Adrenal gland (tissue), 12 donors: ENCODE results near the gene IGSF5. TPM values are rescaled to one million over a fixed set of nuclear protein-coding genes. Genes with fewer than 3 reads are reported as not detected.
A peak's percentile ranks its signal among the peaks of the same experiment; 100 is the strongest.

ENCODE experiments used
- DNase-seq, 7 donors: peaks; one replicate each; pipeline ENCODE4 v3.0.0-alpha.2; 2019 to 2020
- H3K27ac ChIP-seq, 5 donors: fragments of 200-600 bp; sonication (generic) in 4 of 5; 1 replicate in 3 of 5; 2 replicates in 2 of 5; pipeline versions ENCODE4 v1.5.1 to v1.8.0; 2016 to 2020; ENCODE audit warnings: mild to moderate bottlenecking in 1 of 5
- H3K27me3 ChIP-seq: fragments of 200-600 bp; 2 replicates; pipeline ENCODE4 v1.8.0; 2021
- H3K36me3 ChIP-seq, 2 donors: fragments of 200-600 bp; replicated peaks in 1 of 2; 1 replicate in 1 of 2; 2 replicates in 1 of 2; pipeline versions ENCODE4 v1.5.1 to v1.8.0; 2018 to 2022
- H3K4me1 ChIP-seq, 2 donors: fragments of 200-600 bp; replicated peaks in 1 of 2; 1 replicate in 1 of 2; 2 replicates in 1 of 2; pipeline versions ENCODE4 v1.5.1 to v1.8.0; 2018 to 2021
- H3K4me3 ChIP-seq, 4 donors: fragments of 200-600 bp; sonication (generic) in 3 of 4; one replicate each; pipeline ENCODE4 v1.5.1; 2016 to 2018
- H3K9me3 ChIP-seq, 3 donors: fragments of 200-600 bp; sonication (generic) in 1 of 3; replicated peaks in 1 of 3; 1 replicate in 2 of 3; 2 replicates in 1 of 3; pipeline versions ENCODE4 v1.5.1 to v1.8.0; 2016 to 2021
- POLR2A ChIP-seq, 2 donors: fragments of 450-650 bp; IDR thresholded peaks; one replicate each; pipeline ENCODE4 v1.6.1; 2017; ENCODE audit warnings: antibody characterized with exemption in 2 of 2, mild to moderate bottlenecking in 2 of 2, moderate library complexity in 1 of 2
- WGBS, 4 donors: extraction: QIAGEN DNeasy Blood & Tissue Kit in 2 of 4; methylation state at CpG; one replicate each; pipeline versions ENCODE4 v1.1.5 to v1.1.7; 2013 to 2017; 5-methylcytosine and 5-hydroxymethylcytosine counted together
- intact Hi-C, 2 donors: fragments of 100-400 bp; cut with DNase I; formaldehyde crosslinking; loops; one replicate each; pipeline versions ENCODE4 v1.14.1 to v1.15.0; 2022 to 2023
- polyA plus RNA-seq, 3 donors: library from polyadenylated mRNA; stranded (reverse); fragments of 200-250 nt in 2 of 3; fragments of 350-450 nt in 1 of 3; fragmentation: Illumina TruSeq in 1 of 3; extraction: RNeasy Lipid Tissue Mini Kit (QIAGEN cat#74804) in 1 of 3; gene quantifications; one replicate each; pipeline ENCODE4 v1.2.3, GENCODE V29; 2013 to 2014
- total RNA-seq, 9 donors: library from RNA; depleted of rRNA in 4 of 9; stranded (reverse); fragments of >200 nt in 4 of 9; fragments of 120-200 nt in 1 of 9; fragmentation: NEBNext Ultra II Directional in 1 of 9; extraction: Animal tissue kit (Norgen Biotek cat#: 25700) in 1 of 9; gene quantifications; one replicate each; pipeline versions ENCODE4 v1.1.0 to v1.2.4, GENCODE V29; 2013 to 2023
- TF ChIP-seq, protein P1 (sequence below), 6 experiments: fragments of 450-650 bp in 4 of 6; fragments of 200-600 bp in 2 of 6; sonication (generic) in 1 of 6; IDR thresholded peaks; 1 replicate in 5 of 6; 2 replicates in 1 of 6; pipeline versions ENCODE4 v1.5.1 to v1.8.0; 2016 to 2021; ENCODE audit warnings: antibody characterized with exemption in 6 of 6, mild to moderate bottlenecking in 2 of 6, moderate library complexity in 1 of 6
- donor health status: healthy with polysubstance abuse.
- donor health status: Bipolar disorder and iron deficiency.
- donor health status: DM: yes; HTN: yes; CAD: no.
- donor health status: DM: no; HTN: no; CAD: no.
- donor health status: DM: no; HTN: no; CAD: no.
- donor health status: DM: yes; HTN: yes; CAD: no.

Gene IGSF5
- total and polyA plus RNA-seq, 12 donors: 0.12 to 2.7 (median 0.69) TPM; not detected in 1

DNA sequence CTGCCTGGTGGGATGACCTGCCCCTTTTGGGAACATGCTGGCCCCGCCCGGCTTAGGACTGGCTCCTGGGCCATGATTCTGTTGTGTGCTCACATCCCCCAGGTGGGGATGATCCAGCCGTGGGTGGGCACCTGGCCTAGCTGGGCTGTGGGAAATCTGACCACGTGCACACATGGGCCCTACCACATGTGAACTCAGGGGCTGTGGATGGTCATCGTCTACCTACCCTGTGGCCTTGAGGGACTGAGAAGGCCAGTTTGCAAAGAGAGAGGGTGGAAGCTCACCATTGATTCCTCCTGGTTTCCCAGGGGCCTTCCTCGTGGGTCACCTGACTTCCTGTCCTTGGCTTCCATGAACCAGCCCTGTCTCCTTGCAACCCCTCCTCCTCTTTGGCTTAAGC lies 102.9 kb downstream of the IGSF5 start:
- H3K27ac ChIP-seq: no peak overlapping the region
- H3K4me3 ChIP-seq: no peak overlapping the region
- H3K36me3 ChIP-seq: no peaks in the 10 kb centered on the region
- 83 to 92% (median 86%) methylated on average over 3 to 6 of the region's 6 CpGs for WGBS, 4 donors
- H3K4me1 ChIP-seq: peaks cover 0 to 3% of the 10 kb centered on the region in 2 donors
- H3K9me3 ChIP-seq: no peaks in the 10 kb centered on the region
- intact Hi-C loops: no loop called here
- TF ChIP-seq, protein P1, sequence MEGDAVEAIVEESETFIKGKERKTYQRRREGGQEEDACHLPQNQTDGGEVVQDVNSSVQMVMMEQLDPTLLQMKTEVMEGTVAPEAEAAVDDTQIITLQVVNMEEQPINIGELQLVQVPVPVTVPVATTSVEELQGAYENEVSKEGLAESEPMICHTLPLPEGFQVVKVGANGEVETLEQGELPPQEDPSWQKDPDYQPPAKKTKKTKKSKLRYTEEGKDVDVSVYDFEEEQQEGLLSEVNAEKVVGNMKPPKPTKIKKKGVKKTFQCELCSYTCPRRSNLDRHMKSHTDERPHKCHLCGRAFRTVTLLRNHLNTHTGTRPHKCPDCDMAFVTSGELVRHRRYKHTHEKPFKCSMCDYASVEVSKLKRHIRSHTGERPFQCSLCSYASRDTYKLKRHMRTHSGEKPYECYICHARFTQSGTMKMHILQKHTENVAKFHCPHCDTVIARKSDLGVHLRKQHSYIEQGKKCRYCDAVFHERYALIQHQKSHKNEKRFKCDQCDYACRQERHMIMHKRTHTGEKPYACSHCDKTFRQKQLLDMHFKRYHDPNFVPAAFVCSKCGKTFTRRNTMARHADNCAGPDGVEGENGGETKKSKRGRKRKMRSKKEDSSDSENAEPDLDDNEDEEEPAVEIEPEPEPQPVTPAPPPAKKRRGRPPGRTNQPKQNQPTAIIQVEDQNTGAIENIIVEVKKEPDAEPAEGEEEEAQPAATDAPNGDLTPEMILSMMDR (IDR thresholded peaks at IDR 0.05): no peak
- no peak for TF ChIP-seq POLR2A (IDR thresholded peaks at IDR 0.05)
- no peaks in the 10 kb centered on the region for H3K27me3 ChIP-seq
- no peak for DNase-seq

DNA sequence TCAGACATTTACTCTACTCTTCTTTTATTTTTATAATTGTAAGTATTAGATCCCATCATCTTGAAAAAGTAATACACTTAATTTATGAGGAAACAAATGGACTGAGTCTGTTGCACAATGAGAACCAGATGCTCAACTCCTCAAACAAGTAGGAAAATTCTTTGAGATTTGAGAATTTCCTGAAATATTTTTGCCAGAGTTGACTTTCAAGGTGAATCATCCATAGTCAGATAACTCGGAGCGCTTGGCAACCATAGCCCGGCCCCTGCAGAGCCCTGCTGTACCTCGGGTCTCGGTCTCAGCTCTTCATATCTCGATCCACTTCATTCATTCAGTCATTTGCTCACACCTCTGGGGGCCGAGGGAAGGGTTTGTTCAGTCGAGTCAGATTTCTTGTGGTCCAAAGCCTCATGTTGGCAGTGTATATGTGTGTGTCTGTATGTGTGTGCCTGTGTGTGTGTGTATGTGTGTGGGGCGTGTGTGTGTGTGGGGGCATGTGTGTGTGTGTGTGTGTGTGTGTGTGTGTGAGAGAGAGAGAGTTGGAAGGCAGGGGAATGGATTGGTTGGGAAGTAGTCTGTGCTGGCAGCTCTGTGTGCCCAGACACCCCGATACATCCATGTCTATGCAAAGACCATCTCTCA lies 104.2 kb downstream of the IGSF5 start:
- no peak overlapping the region for H3K4me3 ChIP-seq
- H3K4me1 ChIP-seq: peaks cover 0 to 3% of the 10 kb centered on the region in 2 donors
- TF ChIP-seq, protein P1 (IDR thresholded peaks at IDR 0.05): no peak
- TF ChIP-seq POLR2A (IDR thresholded peaks at IDR 0.05): no peak
- WGBS, 4 donors: 43 to 59% (median 54%) methylated on average over 10 of the region's 10 CpGs
- intact Hi-C loops: no loop called here
- H3K9me3 ChIP-seq: no peaks in the 10 kb centered on the region
- H3K27ac ChIP-seq: no peak overlapping the region
- peak in 1 of 7 donors; percentile 34 for DNase-seq
- H3K27me3 ChIP-seq: no peaks in the 10 kb centered on the region
- no peaks in the 10 kb centered on the region for H3K36me3 ChIP-seq

DNA sequence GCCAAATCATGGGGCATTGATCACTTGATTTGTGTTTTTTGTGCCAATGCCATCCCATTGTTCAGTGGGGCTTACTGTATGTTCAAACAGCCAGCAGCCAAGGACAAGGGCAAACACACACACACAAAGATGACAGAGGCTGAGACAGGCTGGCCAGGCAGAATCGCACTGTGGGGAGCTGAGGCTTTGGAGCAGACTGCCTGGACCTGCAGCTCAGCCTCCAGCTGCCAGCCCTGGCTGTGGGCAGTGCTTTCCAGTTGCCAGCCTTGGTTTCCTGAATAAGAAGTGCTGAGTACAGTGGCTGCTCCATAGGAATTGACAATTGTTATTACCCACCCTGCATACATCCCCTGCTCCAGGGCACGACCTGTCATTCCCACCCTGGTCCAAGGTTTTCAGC lies 105.3 kb downstream of the IGSF5 start:
- no peaks in the 10 kb centered on the region for H3K36me3 ChIP-seq
- TF ChIP-seq, protein P1 (IDR thresholded peaks at IDR 0.05): no peak
- TF ChIP-seq POLR2A (IDR thresholded peaks at IDR 0.05): no peak
- H3K9me3 ChIP-seq: no peaks in the 10 kb centered on the region
- H3K27me3 ChIP-seq: no peaks in the 10 kb centered on the region
- H3K27ac ChIP-seq: peak overlapping the region in 1 of 5 donors; percentile 10
- peak in 3 of 7 donors; percentile 19 to 38 (median 32) for DNase-seq
- no peak overlapping the region for H3K4me3 ChIP-seq
- intact Hi-C loops: no loop called here
- H3K4me1 ChIP-seq: peaks cover 0 to 3% of the 10 kb centered on the region in 2 donors
- 55 to 80% (median 61%) methylated on average over 1 to 2 of the region's 2 CpGs; no CpG with 5 or more reads in 1 of the 4 donors for WGBS, 4 donors

DNA sequence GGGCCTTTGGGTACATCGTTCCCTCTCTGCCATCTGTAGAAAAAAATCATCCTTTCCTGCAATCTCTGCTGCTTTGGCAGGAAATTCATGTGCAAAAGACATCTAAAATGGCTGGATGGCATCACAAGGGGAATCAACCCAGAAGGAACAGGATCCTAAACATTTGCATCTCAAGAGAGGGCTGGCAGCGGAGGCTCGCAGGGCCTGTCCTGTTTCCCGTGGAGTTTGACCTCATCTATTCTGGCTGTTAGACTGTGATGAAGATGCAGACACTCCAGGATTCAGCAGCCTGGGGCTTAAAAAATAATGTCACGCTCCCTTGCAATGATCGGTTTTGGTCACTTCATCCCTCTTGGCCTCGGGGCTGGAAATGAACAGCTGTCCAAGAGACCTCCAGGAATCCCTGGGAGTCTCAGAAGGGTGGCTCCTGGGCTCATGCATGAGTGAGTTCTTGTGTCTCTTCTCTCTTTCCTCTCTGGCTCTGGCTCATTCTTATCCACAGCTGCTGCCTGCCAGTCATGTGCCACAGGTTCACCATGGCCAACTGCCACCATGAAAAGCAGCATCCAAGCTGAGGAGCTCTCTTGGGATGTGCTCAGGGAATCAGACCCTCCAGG lies 106.1 kb downstream of the IGSF5 start:
- Histone ChIP-seq H3K27me3 (no peaks in the 10 kb centered on the region), H3K36me3 (no peaks in the 10 kb centered on the region), H3K4me1 (peaks cover 0 to 3% of the 10 kb centered on the region in 2 donors), H3K4me3 (no peak overlapping the region), H3K27ac (no peak overlapping the region), H3K9me3 (no peaks in the 10 kb centered on the region)
- TF ChIP-seq POLR2A (IDR thresholded peaks at IDR 0.05): no peak
- TF ChIP-seq, protein P1 (IDR thresholded peaks at IDR 0.05): no peak
- DNase-seq: no peak
- WGBS, 4 donors: 89 to 97% (median 93%) methylated on average over 5 to 7 of the region's 7 CpGs
- intact Hi-C loops: no loop called here

Other genes with a start within 250 kb of the IGSF5 start
- gene B3GALT5, start 132.2 kb upstream of the IGSF5 start, total RNA-seq: under 1 TPM in 7 of 9 donors, not detected in 2; 0.08 to 0.60 (median 0.22) TPM
- under 1 TPM; 0.07 to 0.56 (median 0.33) TPM for gene B3GALT5, start 132.2 kb upstream of the IGSF5 start, polyA plus RNA-seq
- 10 to 100 TPM in 5 of 9 donors, 1 to 10 TPM in 3, under 1 TPM in 1; 1.00 to 35.8 (median 10.2) TPM for gene PCP4, start 122.3 kb downstream of the IGSF5 start, total RNA-seq
- 100 to 1,000 TPM in 1 of 3 donors, 10 to 100 TPM in 2; 22.9 to 118 (median 34.5) TPM for gene PCP4, start 122.3 kb downstream of the IGSF5 start, polyA plus RNA-seq